ENCODE results near the gene CBX6. TPM values are rescaled to one million over a fixed set of nuclear protein-coding genes. Genes with fewer than 3 reads are reported as not detected.

The CBX6 gene
- 23.7 TPM for polyA plus RNA-seq (2012; ENCODE audit: insufficient read length, low read depth)

GRCh38 chr22:38872172-38872830, at the start of gene CBX6:
Gene CBX6 (minus strand): TSS chr22:38872216. CDS start chr22:38872190, 26 bp downstream.
- TF ChIP-seq SIN3A (IDR thresholded peaks at IDR 0.05; ENCODE audit: borderline replicate concordance, insufficient read depth, low read length) (no peak), FOXP2 (optimal IDR thresholded peaks at IDR 0.05; ENCODE audit: borderline replicate concordance, extremely low read depth, extremely low read length, insufficient read depth) (peak; percentile 92), POLR2AphosphoS5 (IDR thresholded peaks at IDR 0.05; ENCODE audit: low read depth, low read length) (no peak), TAF1 (IDR thresholded peaks at IDR 0.05; ENCODE audit: borderline replicate concordance, insufficient read depth, low read length) (0 out of 2 replicates have a peak, but pooled peaks have one; percentile 37), REST (IDR thresholded peaks at IDR 0.05; ENCODE audit: insufficient read depth in 1 of 2, low read depth in 2 of 2, low read length in 2 of 2) (no peak)

GRCh38 chr22:38921806-38922205, 49.8 kb upstream of the CBX6 start:
- TF ChIP-seq TAF1 (IDR thresholded peaks at IDR 0.05; ENCODE audit: borderline replicate concordance, insufficient read depth, low read length) (no peak), FOXP2 (optimal IDR thresholded peaks at IDR 0.05; ENCODE audit: borderline replicate concordance, extremely low read depth, extremely low read length, insufficient read depth) (no peak), REST (IDR thresholded peaks at IDR 0.05; ENCODE audit: insufficient read depth in 1 of 2, low read depth in 2 of 2, low read length in 2 of 2) (no peak), SIN3A (IDR thresholded peaks at IDR 0.05; ENCODE audit: borderline replicate concordance, insufficient read depth, low read length) (no peak), POLR2AphosphoS5 (IDR thresholded peaks at IDR 0.05; ENCODE audit: low read depth, low read length) (no peak)

GRCh38 chr22:38921120-38921519, 49.1 kb upstream of the CBX6 start:
- TF ChIP-seq POLR2AphosphoS5 (IDR thresholded peaks at IDR 0.05; ENCODE audit: low read depth, low read length) (no peak), FOXP2 (optimal IDR thresholded peaks at IDR 0.05; ENCODE audit: borderline replicate concordance, extremely low read depth, extremely low read length, insufficient read depth) (no peak), REST (IDR thresholded peaks at IDR 0.05; ENCODE audit: insufficient read depth in 1 of 2, low read depth in 2 of 2, low read length in 2 of 2) (no peak), SIN3A (IDR thresholded peaks at IDR 0.05; ENCODE audit: borderline replicate concordance, insufficient read depth, low read length) (no peak), TAF1 (IDR thresholded peaks at IDR 0.05; ENCODE audit: borderline replicate concordance, insufficient read depth, low read length) (no peak)

GRCh38 chr22:38919631-38920190, 47.7 kb upstream of the CBX6 start:
- TF ChIP-seq POLR2AphosphoS5 (IDR thresholded peaks at IDR 0.05; ENCODE audit: low read depth, low read length): no peak
- TF ChIP-seq SIN3A (IDR thresholded peaks at IDR 0.05; ENCODE audit: borderline replicate concordance, insufficient read depth, low read length): no peak
- TF ChIP-seq REST (IDR thresholded peaks at IDR 0.05; ENCODE audit: insufficient read depth in 1 of 2, low read depth in 2 of 2, low read length in 2 of 2): no peak
- no peak for TF ChIP-seq TAF1 (IDR thresholded peaks at IDR 0.05; ENCODE audit: borderline replicate concordance, insufficient read depth, low read length)
- TF ChIP-seq FOXP2 (optimal IDR thresholded peaks at IDR 0.05; ENCODE audit: borderline replicate concordance, extremely low read depth, extremely low read length, insufficient read depth): no peak

Measured in PFSK-1 (cell line).